GM23338 (cell line): ENCODE measurements around the gene MAN1C1. TPM values are rescaled to one million over a fixed set of nuclear protein-coding genes. Genes with fewer than 3 reads are reported as not detected.

ENCODE experiments used
- ATAC-seq: fragments of 200-7000 bp; cut with Tn5 transposase; 3 replicates; pipeline ENCODE4 v1.9.1; 2020
- DNase-seq: peaks from one replicate; pipeline ENCODE4 v3.0.0-alpha.2; 2015; ENCODE audit warnings: low spot score
- H2AFZ ChIP-seq: fragments of 200-600 bp; sonication (generic); 2 replicates; pipeline ENCODE4 v1.8.0; 2016; ENCODE audit warnings: antibody characterized with exemption, mild to moderate bottlenecking, moderate library complexity
- H3F3A ChIP-seq: fragments of 200-600 bp; sonication (generic); replicated peaks from 2 replicates; pipeline ENCODE4 v1.8.0; 2017; ENCODE audit warnings: antibody characterized with exemption, mixed run types, low read depth
- H3K27ac ChIP-seq: fragments of 200-600 bp; sonication (generic); 2 replicates; pipeline ENCODE4 v1.6.1; 2016; ENCODE audit warnings: low read depth
- H3K27me3 ChIP-seq: fragments of 200-600 bp; sonication (generic); 2 replicates; pipeline ENCODE4 v1.8.0; 2016; ENCODE audit warnings: mild to moderate bottlenecking, mixed run types, moderate library complexity; ENCODE audit not compliant: insufficient read depth
- H3K36me3 ChIP-seq: fragments of 200-600 bp; sonication (generic); 2 replicates; pipeline ENCODE4 v1.8.0; 2016; ENCODE audit warnings: mild to moderate bottlenecking; ENCODE audit not compliant: insufficient read depth
- H3K4me1 ChIP-seq: fragments of 200-600 bp; sonication (generic); 2 replicates; pipeline ENCODE4 v1.8.0; 2016; ENCODE audit warnings: mild to moderate bottlenecking, moderate library complexity; ENCODE audit not compliant: insufficient read depth
- H3K4me2 ChIP-seq: fragments of 200-600 bp; sonication (generic); 2 replicates; pipeline ENCODE4 v1.7.1; 2017; ENCODE audit warnings: mixed run types
- H3K4me3 ChIP-seq: fragments of 200-600 bp; sonication (generic); 2 replicates; pipeline ENCODE4 v1.6.1; 2016; ENCODE audit warnings: mixed run types
- H3K79me2 ChIP-seq: fragments of 200-600 bp; sonication (generic); replicated peaks from 2 replicates; pipeline ENCODE4 v1.8.0; 2017; ENCODE audit warnings: mild to moderate bottlenecking; ENCODE audit not compliant: insufficient read depth
- H3K9me2 ChIP-seq: fragments of 200-600 bp; sonication (generic); 2 replicates; pipeline ENCODE4 v1.8.0; 2017; ENCODE audit not compliant: insufficient read depth
- H4K20me1 ChIP-seq: fragments of 200-600 bp; sonication (generic); replicated peaks from 2 replicates; pipeline ENCODE4 v1.8.0; 2017; ENCODE audit warnings: mild to moderate bottlenecking; ENCODE audit not compliant: insufficient read depth
- H3K27ac Mint-ChIP-seq: 2 replicates; pipeline ENCODE4 v1.8.0; 2020; ENCODE audit warnings: inconsistent platforms, mild to moderate bottlenecking, moderate library complexity, mixed read lengths
- H3K27me3 Mint-ChIP-seq: 3 replicates; pipeline ENCODE4 v1.8.0; 2022; ENCODE audit warnings: low read depth, mild to moderate bottlenecking, moderate library complexity, mixed read lengths, inconsistent platforms; ENCODE audit not compliant: insufficient read depth, poor library complexity
- H3K36me3 Mint-ChIP-seq: 3 replicates; pipeline ENCODE4 v1.8.0; 2021; ENCODE audit warnings: low read depth, mild to moderate bottlenecking, inconsistent platforms, moderate library complexity, mixed read lengths
- H3K4me1 Mint-ChIP-seq: 3 replicates; pipeline ENCODE4 v1.8.0; 2020; ENCODE audit warnings: mild to moderate bottlenecking, inconsistent platforms, mixed read lengths
- H3K4me3 Mint-ChIP-seq: 3 replicates; pipeline ENCODE4 v1.8.0; 2021; ENCODE audit warnings: moderate library complexity, mild to moderate bottlenecking, inconsistent platforms, mixed read lengths
- H3K9me3 Mint-ChIP-seq: 3 replicates; pipeline ENCODE4 v1.8.0; 2020; ENCODE audit warnings: moderate library complexity, mild to moderate bottlenecking, inconsistent platforms, mixed read lengths
- CREB1 ChIP-seq: fragments of 250-450 bp; sonication (Bioruptor Pico); IDR thresholded peaks from 2 replicates; pipeline ENCODE4 v1.5.0; 2020; ENCODE audit warnings: low read depth, mild to moderate bottlenecking, moderate library complexity
- CTCF ChIP-seq, 2 experiments: fragments of 200-600 bp in 1 of 2; sonication (generic) in 1 of 2; conservative IDR thresholded peaks; 2 replicates each; pipeline versions ENCODE4 v1.5.1 to v1.6.1; 2016 to 2017; ENCODE audit warnings: antibody characterized with exemption in 2 of 2, low read depth in 2 of 2, mild to moderate bottlenecking in 2 of 2, moderate library complexity in 1 of 2
- ETS1 ChIP-seq: IDR thresholded peaks from 2 replicates; pipeline ENCODE4 v1.6.1; 2016; ENCODE audit warnings: antibody characterized with exemption
- EZH2 ChIP-seq: fragments of 200-600 bp; sonication (generic); IDR thresholded peaks from one replicate; pipeline ENCODE4 v1.8.0; 2017; ENCODE audit warnings: antibody characterized with exemption, mild to moderate bottlenecking, low read depth; ENCODE audit not compliant: unreplicated experiment
- EZH2phosphoT487 ChIP-seq: fragments of 200-600 bp; sonication (generic); IDR thresholded peaks from one replicate; pipeline ENCODE4 v1.8.1; 2018; ENCODE audit warnings: antibody characterized with exemption; ENCODE audit not compliant: unreplicated experiment
- JUNB ChIP-seq: IDR thresholded peaks from one replicate; pipeline ENCODE4 v1.6.1; 2016; ENCODE audit warnings: antibody characterized with exemption; ENCODE audit not compliant: unreplicated experiment
- POLR2AphosphoS5 ChIP-seq: IDR thresholded peaks from 2 replicates; pipeline ENCODE4 v1.6.1; 2016; ENCODE audit warnings: antibody characterized with exemption, low read depth
- REST ChIP-seq: IDR thresholded peaks from one replicate; pipeline ENCODE4 v1.6.1; 2018; ENCODE audit warnings: antibody characterized with exemption; ENCODE audit not compliant: unreplicated experiment
- ZNF331 ChIP-seq: fragments of 250-450 bp; sonication (Bioruptor Pico); IDR thresholded peaks from 2 replicates; pipeline ENCODE4 v1.5.0; 2020; ENCODE audit warnings: low read depth, mild to moderate bottlenecking, moderate library complexity
- ZNF462 ChIP-seq: fragments of 250-450 bp; sonication (Bioruptor Pico); IDR thresholded peaks from 2 replicates; pipeline ENCODE4 v1.5.0; 2020; ENCODE audit warnings: mild to moderate bottlenecking, moderate library complexity
- polyA plus RNA-seq: library from polyadenylated mRNA; unstranded; fragments of >200 nt; fragmentation: Nextera tagmentation; extraction: Ambion mirVana; gene quantifications from 2 replicates; pipeline ENCODE4 v1.2.1, GENCODE V29; 2016
- total RNA-seq: library from RNA; depleted of rRNA; stranded (reverse); fragments of >200 nt; shearing (Covaris generic); gene quantifications from 2 replicates; pipeline ENCODE4 v1.2.3, GENCODE V29; 2014

MAN1C1 gene
- total and polyA plus RNA-seq, 2 experiments from 2014 or later: 5.4 to 13.6 TPM

GRCh38 chr1:25803368-25803767 is 186.8 kb downstream of the MAN1C1 start:
- Histone ChIP-seq H3K9me2 (no peaks in the 10 kb centered on the region), H3K4me1 (peaks cover 5% of the 10 kb centered on the region), H3K27me3 (no peaks in the 10 kb centered on the region), H3K4me2 (no peak overlapping the region), H3F3A (peaks cover 4% of the 10 kb centered on the region; the same call in 1 of the 2 replicates), H3K27ac (no peak overlapping the region), H2AFZ (no peak overlapping the region), H3K4me3 (no peak overlapping the region), H3K36me3 (no peaks in the 10 kb centered on the region), H4K20me1 (peaks cover 3% of the 10 kb centered on the region; the same call in 1 of the 2 replicates), H3K79me2 (peaks cover 7% of the 10 kb centered on the region; the same call in 1 of the 2 replicates)
- Mint-ChIP-seq H3K9me3 (no peaks in the 10 kb centered on the region), H3K27me3 (peaks cover 3% of the 10 kb centered on the region), H3K36me3 (peaks cover 20% of the 10 kb centered on the region), H3K4me3 (no peak overlapping the region), H3K4me1 (peaks cover 23% of the 10 kb centered on the region), H3K27ac (no peak overlapping the region)
- TF ChIP-seq JUNB (no peak), POLR2AphosphoS5 (no peak), ZNF462 (no peak), ZNF331 (CRISPR knock-in tag) (no peak), CTCF (conservative IDR thresholded peaks at IDR 0.05; ENCODE audit: low read depth in 2 of 2) (no peak), CREB1 (no peak), ETS1 (no peak), REST (no peak), EZH2 (no peak), EZH2phosphoT487 (no peak)
- ATAC-seq (no peak), DNase-seq (no peak)
